Breast epithelium (tissue), 4 donors: ENCODE measurements around the gene TMPRSS15. TPM values are rescaled to one million over a fixed set of nuclear protein-coding genes. Genes with fewer than 3 reads are reported as not detected.

ENCODE experiments used
- DNase-seq, 2 donors: peaks; one replicate each; pipeline ENCODE4 v3.0.0-alpha.2; 2019; ENCODE audit warnings: low spot score in 2 of 2
- H3K27ac ChIP-seq, 2 donors: fragments of 200-600 bp; sonication (generic) in 1 of 2; one replicate each; pipeline ENCODE4 v1.5.1; 2016 to 2019; ENCODE audit warnings: mild to moderate bottlenecking in 1 of 2
- H3K27me3 ChIP-seq, 2 donors: fragments of 200-600 bp; sonication (generic) in 1 of 2; one replicate each; pipeline versions ENCODE4 v1.5.1 to v1.6.0; 2017 to 2019; ENCODE audit warnings: control low read depth in 1 of 2, mild to moderate bottlenecking in 1 of 2
- H3K36me3 ChIP-seq: fragments of 200-600 bp; one replicate; pipeline ENCODE4 v1.5.1; 2019
- H3K4me1 ChIP-seq, 2 donors: fragments of 200-600 bp; sonication (generic); one replicate each; pipeline ENCODE4 v1.5.1; 2016 to 2019; ENCODE audit warnings: control low read depth in 1 of 2
- H3K4me3 ChIP-seq, 3 donors: fragments of 200-600 bp; sonication (generic); 1 replicate in 2 of 3; 2 replicates in 1 of 3; pipeline ENCODE4 v1.5.1; 2016 to 2019; ENCODE audit warnings: mild to moderate bottlenecking in 3 of 3, moderate library complexity in 2 of 3
- H3K9me3 ChIP-seq, 2 donors: fragments of 200-600 bp; sonication (generic) in 1 of 2; one replicate each; pipeline ENCODE4 v1.5.1; 2016 to 2019; ENCODE audit warnings: control low read depth in 1 of 2
- CTCF ChIP-seq, 3 donors: fragments of 450-650 bp; IDR thresholded peaks; one replicate each; pipeline ENCODE4 v1.5.1; 2016 to 2017; ENCODE audit warnings: antibody characterized with exemption in 3 of 3, mild to moderate bottlenecking in 3 of 3, moderate library complexity in 3 of 3
- POLR2A ChIP-seq: fragments of 450-650 bp; IDR thresholded peaks from one replicate; pipeline ENCODE4 v1.6.1; 2016; ENCODE audit warnings: antibody characterized with exemption, mild to moderate bottlenecking, moderate library complexity
- POLR2AphosphoS5 ChIP-seq, 3 donors: sonication (generic); formaldehyde crosslinking; IDR thresholded peaks; one replicate each; pipeline ENCODE4 v1.6.1; 2017; ENCODE audit warnings: antibody characterized with exemption in 3 of 3
- intact Hi-C: fragments of 100-400 bp; cut with DNase I; formaldehyde crosslinking; loops from one replicate; pipeline ENCODE4 v1.15.1; 2023; ENCODE audit warnings: low total_unique reads
- total RNA-seq, 3 donors: library from RNA; depleted of rRNA; stranded (reverse); fragments of >200 nt; gene quantifications; one replicate each; pipeline ENCODE4 v1.1.0, GENCODE V29; 2016

Gene TMPRSS15
- total RNA-seq, 3 donors from 2014 or later: not detected

- Histone ChIP-seq H3K9me3 (no peaks in the 10 kb centered on the region), H3K27ac (no peak overlapping the region), H3K36me3 (no peaks in the 10 kb centered on the region), H3K4me1 (no peaks in the 10 kb centered on the region), H3K4me3 (no peak overlapping the region), H3K27me3 (no peaks in the 10 kb centered on the region)
- intact Hi-C loops: no loop called here
- no peak for TF ChIP-seq CTCF (IDR thresholded peaks at IDR 0.05)
- TF ChIP-seq POLR2A: no peak
- no peak for TF ChIP-seq POLR2AphosphoS5 (IDR thresholded peaks at IDR 0.05)
- no peak for DNase-seq
Observed at GRCh38 chr21:18354947-18355346, 48.6 kb downstream of the TMPRSS15 start.

DNA sequence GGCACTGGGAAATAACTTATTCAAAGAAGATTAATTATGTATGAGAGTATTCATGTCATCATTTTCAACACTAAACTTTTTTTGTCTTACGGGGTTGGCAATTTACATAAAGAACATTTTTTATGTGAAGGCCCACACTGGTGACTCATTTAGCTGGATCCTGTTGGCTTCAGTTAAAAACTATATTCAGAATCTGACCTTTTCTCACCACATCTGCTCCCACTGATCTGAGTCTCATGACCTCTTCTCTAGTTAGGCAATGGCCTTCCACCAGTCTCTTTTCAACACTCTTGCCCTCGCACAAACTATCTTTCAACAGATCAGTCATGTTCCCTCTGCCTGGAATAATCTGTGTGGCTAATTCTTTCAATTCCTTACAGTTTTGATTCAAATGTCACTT is 53.4 kb downstream of the TMPRSS15 start:
- intact Hi-C loops: no loop called here
- no peaks in the 10 kb centered on the region for H3K9me3 ChIP-seq
- H3K27ac ChIP-seq: no peak overlapping the region
- no peak for TF ChIP-seq POLR2AphosphoS5 (IDR thresholded peaks at IDR 0.05)
- no peak for TF ChIP-seq CTCF (IDR thresholded peaks at IDR 0.05)
- no peak for TF ChIP-seq POLR2A
- DNase-seq: no peak
- no peaks in the 10 kb centered on the region for H3K27me3 ChIP-seq
- H3K36me3 ChIP-seq: no peaks in the 10 kb centered on the region
- no peaks in the 10 kb centered on the region for H3K4me1 ChIP-seq
- H3K4me3 ChIP-seq: no peak overlapping the region

DNA sequence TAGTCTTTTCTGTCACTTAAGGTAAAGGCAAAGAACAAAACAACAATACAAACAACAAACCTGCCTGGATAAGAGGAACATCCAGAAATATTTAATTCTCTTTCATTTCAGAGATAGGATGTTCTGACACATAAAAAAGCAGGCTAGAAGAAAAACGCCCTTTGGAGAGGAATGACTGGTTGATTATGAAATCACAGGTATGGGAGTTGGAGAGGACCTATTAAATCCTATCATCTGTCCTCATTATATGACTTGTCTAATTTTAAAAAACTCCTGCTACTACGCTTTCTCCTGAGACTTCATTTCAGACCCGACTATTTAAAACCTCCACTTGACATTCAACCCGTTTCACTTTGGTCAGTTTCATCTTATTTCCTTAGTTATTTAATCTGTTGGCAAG is 54.1 kb downstream of the TMPRSS15 start:
- intact Hi-C loops: no loop called here
- TF ChIP-seq POLR2A: no peak
- no peak for TF ChIP-seq CTCF (IDR thresholded peaks at IDR 0.05)
- TF ChIP-seq POLR2AphosphoS5 (IDR thresholded peaks at IDR 0.05): no peak

DNA sequence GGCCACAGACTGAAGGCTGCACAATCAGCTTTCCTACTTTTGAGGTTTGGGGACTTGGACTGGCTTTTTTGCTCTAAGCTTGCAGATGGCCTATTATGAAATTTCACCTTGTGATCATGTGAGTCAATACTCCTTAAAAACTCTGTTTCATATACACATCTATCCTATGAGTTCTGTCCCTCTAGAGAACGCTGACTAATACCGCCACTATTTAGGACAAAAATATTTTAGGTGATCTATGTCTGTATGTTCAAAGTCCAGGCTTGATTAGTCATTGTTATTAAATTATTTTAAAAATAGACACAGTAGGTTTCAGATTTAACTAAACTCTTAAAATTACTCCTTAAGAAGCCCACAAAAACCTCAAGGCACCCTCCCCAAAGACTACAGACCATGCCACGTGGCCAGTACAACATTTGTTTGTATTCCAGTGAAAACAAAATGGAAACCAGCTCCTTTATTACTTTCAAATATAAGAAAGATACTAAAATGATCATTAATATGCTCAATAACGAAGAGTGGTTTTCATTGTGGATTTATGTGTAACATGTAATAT is 63.1 kb downstream of the TMPRSS15 start:
- no peak for DNase-seq
- Histone ChIP-seq H3K4me1 (no peaks in the 10 kb centered on the region), H3K9me3 (no peaks in the 10 kb centered on the region), H3K4me3 (no peak overlapping the region), H3K36me3 (no peaks in the 10 kb centered on the region), H3K27ac (no peak overlapping the region), H3K27me3 (no peaks in the 10 kb centered on the region)
- intact Hi-C loops: no loop called here
- no peak for TF ChIP-seq POLR2A
- no peak for TF ChIP-seq POLR2AphosphoS5 (IDR thresholded peaks at IDR 0.05)

More for the DNA sequence above, 54.1 kb downstream of the TMPRSS15 start:
- H3K9me3 ChIP-seq: no peaks in the 10 kb centered on the region
- H3K4me3 ChIP-seq: no peak overlapping the region
- H3K27me3 ChIP-seq: no peaks in the 10 kb centered on the region
- H3K36me3 ChIP-seq: no peaks in the 10 kb centered on the region
- no peak overlapping the region for H3K27ac ChIP-seq
- H3K4me1 ChIP-seq: no peaks in the 10 kb centered on the region
- no peak for DNase-seq

GRCh38 chr21:18335651-18336236 is 67.8 kb downstream of the TMPRSS15 start:
- intact Hi-C loops: no loop called here
- no peaks in the 10 kb centered on the region for H3K27me3 ChIP-seq
- no peaks in the 10 kb centered on the region for H3K36me3 ChIP-seq
- H3K27ac ChIP-seq: no peak overlapping the region
- DNase-seq: no peak
- no peaks in the 10 kb centered on the region for H3K4me1 ChIP-seq
- no peak overlapping the region for H3K4me3 ChIP-seq
- no peaks in the 10 kb centered on the region for H3K9me3 ChIP-seq
- no peak for TF ChIP-seq CTCF (IDR thresholded peaks at IDR 0.05)
- no peak for TF ChIP-seq POLR2A
- no peak for TF ChIP-seq POLR2AphosphoS5 (IDR thresholded peaks at IDR 0.05)
